ENCODE measurements around the gene PPP2R2B. TPM values are rescaled to one million over a fixed set of nuclear protein-coding genes. Genes with fewer than 3 reads are reported as not detected.

The PPP2R2B gene
- total and polyA plus RNA-seq, 2 donors (not counting 3 experiments of a cell fraction or from before 2014, with no cell fraction given), result not detected

GRCh38 chr5:146574713-146575112 lies 303.8 kb downstream of the PPP2R2B start:
- Histone ChIP-seq H4K20me1 (replicated peaks; ENCODE audit: control insufficient read depth, extremely low read depth, insufficient read depth, low read length) (no peaks in the 10 kb centered on the region), H3K9me1 (replicated peaks; ENCODE audit: control insufficient read depth, extremely low read depth, insufficient read depth, low read length) (no peaks in the 10 kb centered on the region), H3K79me2 (ENCODE audit: control insufficient read depth, insufficient read depth, low read length) (no peaks in the 10 kb centered on the region), H3K36me3 (ENCODE audit: control insufficient read depth in 2 of 2, extremely low read depth in 1 of 2, insufficient read depth in 2 of 2, low read length in 2 of 2) (no peaks in the 10 kb centered on the region), H3K9ac (replicated peaks; ENCODE audit: extremely low read depth, insufficient read depth, low read length) (no peak overlapping the region), H3K4me3 (replicated peaks in 1 of 3; ENCODE audit: insufficient read depth in 1 of 3, low read depth in 1 of 3, low read length in 3 of 3) (no peak overlapping the region), H3K27me3 (ENCODE audit: control insufficient read depth in 2 of 2, insufficient read depth in 2 of 2, low read length in 2 of 2) (no peaks in the 10 kb centered on the region), H3K4me2 (ENCODE audit: insufficient read depth, low read length) (no peak overlapping the region), H3K4me1 (ENCODE audit: control insufficient read depth, extremely low read depth, insufficient read depth, low read length) (no peaks in the 10 kb centered on the region), H2AFZ (ENCODE audit: low read depth, low read length) (no peak overlapping the region), H3K9me3 (replicated peaks; ENCODE audit: control insufficient read depth, insufficient read depth, low read length) (no peaks in the 10 kb centered on the region), H3K27ac (ENCODE audit: insufficient read depth, low read depth, low read length) (no peak overlapping the region)
- ChIA-PET CTCF (no interaction called here), POLR2A (no interaction called here)
- dilution Hi-C loops (cut with MboI; ENCODE audit: extremely low pct_ligation_motif_present, low sequenced_read_pairs) (no loop called here), intact Hi-C loops (cut with micrococcal nuclease) (no loop called here)
- BruUV-seq (replicated peaks), result no TSS peak
- DNase-seq (ENCODE audit: low read depth, low spot score), result no peak
- TF ChIP-seq POLR2A (IDR thresholded peaks at IDR 0.05; ENCODE audit: low read depth, low read length) (no peak), EZH2 (IDR thresholded peaks at IDR 0.05; ENCODE audit: borderline replicate concordance, low read depth, low read length, severe bottlenecking) (no peak), MYC (IDR thresholded peaks at IDR 0.05; ENCODE audit: low read depth, low read length) (no peak), GATA2 (IDR thresholded peaks at IDR 0.05; ENCODE audit: insufficient read depth, insufficient read length, low read depth, low read length) (no peak), CTCF (IDR thresholded peaks at IDR 0.05; ENCODE audit: extremely low read depth in 1 of 2, insufficient read depth in 1 of 2, low read depth in 1 of 2, low read length in 2 of 2) (no peak), JUN (IDR thresholded peaks at IDR 0.05; ENCODE audit: borderline replicate concordance, insufficient read depth, insufficient read length, low read depth) (no peak), POLR2AphosphoS5 (IDR thresholded peaks at IDR 0.05; ENCODE audit: insufficient read depth, low read depth, low read length) (no peak), FOS (IDR thresholded peaks at IDR 0.05; ENCODE audit: borderline replicate concordance, insufficient read depth, low read length) (no peak), MAX (IDR thresholded peaks at IDR 0.05; ENCODE audit: insufficient read depth, insufficient read length) (no peak)
- FAIRE-seq, result no peak
